ENCODE data around the gene LSR.

The LSR gene

GRCh38 chr19:35247526-35248309 is 1.1 kb upstream of the LSR start:
- peak; percentile 38 for DNase-seq (ENCODE audit: low read depth)

- DNase-seq (ENCODE audit: low read depth): no peak
Measured at GRCh38 chr19:35249146-35249847, 495 bp downstream of the LSR start.

DNA sequence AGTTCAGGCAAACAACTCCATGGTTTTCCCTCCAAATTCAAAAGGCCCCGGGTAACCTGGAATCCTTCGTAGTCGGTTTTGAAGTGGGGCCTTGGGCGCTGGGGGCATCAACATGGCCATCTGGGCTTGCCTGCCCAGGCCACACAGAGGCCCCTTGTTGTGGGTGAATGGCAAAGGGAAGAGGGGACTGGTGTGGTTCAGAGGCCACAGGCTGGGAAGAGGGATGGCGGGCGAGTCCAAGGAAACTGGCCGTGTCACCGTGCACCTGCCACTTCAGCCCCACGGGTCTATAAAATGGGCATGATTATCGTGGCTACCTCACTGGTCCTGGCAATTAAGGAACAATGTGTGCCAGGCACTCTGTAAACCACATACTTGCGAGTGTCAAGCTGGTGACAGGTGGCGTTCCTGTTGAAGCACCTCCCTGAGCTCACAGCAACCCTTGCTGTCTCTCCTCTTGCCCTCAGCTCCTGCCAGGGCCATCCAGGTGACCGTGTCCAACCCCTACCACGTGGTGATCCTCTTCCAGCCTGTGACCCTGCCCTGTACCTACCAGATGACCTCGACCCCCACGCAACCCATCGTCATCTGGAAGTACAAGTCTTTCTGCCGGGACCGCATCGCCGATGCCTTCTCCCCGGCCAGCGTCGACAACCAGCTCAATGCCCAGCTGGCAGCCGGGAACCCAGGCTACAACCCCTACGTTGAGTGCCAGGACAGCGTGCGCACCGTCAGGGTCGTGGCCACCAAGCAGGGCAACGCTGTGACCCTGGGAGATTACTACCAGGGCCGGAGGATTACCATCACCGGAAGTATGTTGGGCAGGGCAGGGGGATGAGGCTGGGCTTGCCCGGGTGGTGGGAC is 1.3 kb downstream of the LSR start:
- no peak for DNase-seq (ENCODE audit: low read depth)

DNA sequence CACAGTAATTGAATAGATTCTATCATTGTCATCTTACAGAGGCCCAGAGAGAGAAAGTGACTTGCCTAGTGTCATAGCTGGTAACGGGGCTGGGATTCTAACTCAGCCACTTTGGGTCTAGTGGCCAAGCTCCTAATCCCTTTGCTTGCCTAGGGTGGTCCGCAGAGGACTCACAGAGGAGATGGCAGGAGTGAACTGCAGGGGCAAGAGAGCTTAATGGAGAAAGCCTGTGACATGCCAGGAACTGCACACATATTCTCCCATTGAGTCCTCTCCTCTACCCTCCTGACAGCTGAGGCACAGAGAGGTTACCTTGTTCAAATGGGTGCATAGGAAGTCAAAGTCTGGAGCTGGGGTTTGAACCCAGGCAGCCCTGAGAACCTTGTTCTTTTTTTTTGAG is 2.7 kb downstream of the LSR start:
- no peak for DNase-seq (ENCODE audit: low read depth)

GRCh38 chr19:35253316-35254286 is 4.8 kb downstream of the LSR start:
- no peak for DNase-seq (ENCODE audit: low read depth)

- DNase-seq (ENCODE audit: low read depth): no peak
Measured at GRCh38 chr19:35254341-35255297, 5.8 kb downstream of the LSR start.

DNA sequence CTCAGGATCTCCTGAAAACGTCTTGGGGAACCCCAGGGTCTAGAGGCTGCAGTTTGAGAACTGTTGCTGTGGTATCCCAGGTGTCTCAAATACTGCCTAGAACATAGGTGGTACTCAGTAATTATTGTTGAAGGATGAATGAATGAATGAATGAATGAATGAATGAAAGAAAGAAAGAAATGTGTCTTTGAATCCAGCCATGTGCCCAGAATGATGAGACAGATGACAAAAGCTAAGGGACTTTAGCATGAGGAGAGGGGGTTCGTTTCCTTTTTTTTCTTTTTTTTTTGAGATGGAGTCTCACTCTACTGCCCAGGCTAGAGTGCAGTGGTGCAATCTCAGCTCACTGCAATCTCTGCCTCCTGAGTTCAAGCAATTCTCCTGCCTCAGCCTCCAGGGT is 7.8 kb downstream of the LSR start:
- DNase-seq (ENCODE audit: low read depth): no peak

GRCh38 chr19:35257113-35257461 is 8.3 kb downstream of the LSR start:
- no peak for DNase-seq (ENCODE audit: low read depth)

- no peak for DNase-seq (ENCODE audit: low read depth)
Measured at GRCh38 chr19:35260694-35261304, 12.0 kb downstream of the LSR start.

DNA sequence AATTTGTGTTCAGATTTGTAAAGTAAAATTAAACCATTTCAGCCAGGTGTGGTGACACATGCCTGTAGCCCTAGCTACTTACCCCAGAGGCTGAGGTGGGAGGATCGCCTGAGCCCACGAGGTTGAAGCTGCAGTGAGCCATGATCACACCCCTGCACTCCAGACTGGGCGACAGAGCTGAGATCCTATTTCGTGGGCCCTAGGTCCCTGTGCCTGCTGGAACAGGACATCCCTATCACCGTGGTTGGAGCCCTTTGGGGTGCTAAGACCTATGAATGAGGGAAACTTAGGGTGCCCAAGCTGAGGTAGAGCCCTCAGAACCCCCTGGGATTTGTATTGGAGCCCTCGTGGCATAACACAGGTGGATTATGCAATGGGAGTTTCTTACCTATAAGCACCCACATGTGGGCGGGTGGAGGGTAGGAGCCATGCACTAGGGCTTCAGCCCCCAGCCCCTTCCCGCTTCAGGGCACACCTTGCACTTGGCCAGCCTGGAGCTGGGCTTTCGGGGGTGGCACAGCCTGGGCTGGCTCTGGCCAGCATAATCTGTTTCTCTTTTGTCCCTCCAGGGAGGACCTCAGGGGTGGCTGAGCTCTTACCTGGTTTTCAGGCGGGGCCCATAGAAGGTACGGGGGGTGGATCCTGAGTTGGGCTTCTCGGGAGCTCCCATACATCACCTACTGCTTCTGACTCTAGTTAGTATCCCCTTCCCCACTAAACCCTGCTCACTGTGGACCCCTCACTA is 12.7 kb downstream of the LSR start:
- no peak for DNase-seq (ENCODE audit: low read depth)

GRCh38 chr19:35262101-35262761 is 13.4 kb downstream of the LSR start:
- no peak for DNase-seq (ENCODE audit: low read depth)

GRCh38 chr19:35264268-35265125 is 15.7 kb downstream of the LSR start:
- no peak for DNase-seq (ENCODE audit: low read depth)

- no peak for DNase-seq (ENCODE audit: low read depth)
Measured at GRCh38 chr19:35265126-35265899, 16.5 kb downstream of the LSR start.

GRCh38 chr19:35265900-35266519 is 17.2 kb downstream of the LSR start:
- no peak for DNase-seq (ENCODE audit: low read depth)

DNA sequence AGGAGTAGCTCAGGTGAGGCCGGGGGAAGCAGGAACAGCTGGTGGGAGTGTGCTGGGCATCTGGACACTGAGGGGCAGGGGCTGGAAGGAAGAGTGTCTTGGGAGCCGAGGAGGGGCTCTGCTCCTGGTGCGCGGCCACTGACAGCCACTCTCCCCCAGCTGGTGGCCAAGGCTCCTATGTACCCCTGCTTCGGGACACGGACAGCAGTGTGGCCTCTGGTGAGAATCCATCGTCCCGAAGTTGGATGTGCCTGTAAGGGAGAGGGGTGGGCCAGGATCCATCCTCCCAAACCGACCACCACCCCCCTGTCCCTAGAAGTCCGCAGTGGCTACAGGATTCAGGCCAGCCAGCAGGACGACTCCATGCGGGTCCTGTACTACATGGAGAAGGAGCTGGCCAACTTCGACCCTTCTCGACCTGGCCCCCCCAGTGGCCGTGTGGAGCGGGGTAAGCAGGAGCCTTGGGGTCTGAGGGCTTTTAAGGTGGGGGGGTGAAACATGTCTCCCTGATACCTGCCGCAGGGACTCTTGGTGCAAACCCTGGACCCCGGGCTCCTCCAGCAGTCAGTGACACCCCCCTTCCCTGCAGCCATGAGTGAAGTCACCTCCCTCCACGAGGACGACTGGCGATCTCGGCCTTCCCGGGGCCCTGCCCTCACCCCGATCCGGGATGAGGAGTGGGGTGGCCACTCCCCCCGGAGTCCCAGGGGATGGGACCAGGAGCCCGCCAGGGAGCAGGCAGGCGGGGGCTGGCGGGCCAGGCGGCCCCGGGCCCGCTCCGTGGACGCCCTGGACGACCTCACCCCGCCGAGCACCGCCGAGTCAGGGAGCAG is 17.9 kb downstream of the LSR start:
- no peak for DNase-seq (ENCODE audit: low read depth)
